HFF-Myc (cell line): Measurements from ENCODE around the gene RCL1.

Experiments used
- DNase-seq: peaks from one replicate; pipeline ENCODE4 v3.0.0-alpha.2; 2011; ENCODE audit warnings: low read depth; ENCODE audit errors: extremely low read depth
- H3K4me3 ChIP-seq: replicated peaks from 2 replicates; pipeline ENCODE4 v1.5.1; 2011; ENCODE audit warnings: low read depth, mild to moderate bottlenecking, control low read depth, low read length
- TF ChIP-seq, protein P1 (sequence below): IDR thresholded peaks from 2 replicates; pipeline ENCODE4 v1.5.1; 2012; ENCODE audit warnings: mild to moderate bottlenecking, low read depth, low read length, control low read depth; ENCODE audit errors: missing control alignments

The RCL1 gene

DNA sequence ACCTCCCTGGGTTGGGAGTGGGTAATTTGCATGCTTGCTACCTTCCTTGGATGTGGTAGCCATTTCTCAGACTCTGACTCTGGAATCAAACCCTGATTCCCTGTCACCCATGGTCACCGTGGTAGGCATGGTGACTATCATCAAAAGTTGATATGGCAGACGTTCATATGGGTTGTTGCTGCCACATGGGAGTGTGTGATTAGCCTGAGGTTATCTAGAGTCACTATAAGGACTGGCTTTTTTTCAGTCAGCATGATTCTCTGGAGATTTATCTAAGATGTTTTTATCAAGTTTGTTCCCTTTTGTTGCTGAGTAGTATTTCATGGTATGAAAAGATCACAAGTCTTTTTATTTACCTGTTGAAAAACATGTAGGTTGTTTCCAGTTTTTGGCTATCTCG is 7.0 kb downstream of the RCL1 start:
- TF ChIP-seq, protein P1, sequence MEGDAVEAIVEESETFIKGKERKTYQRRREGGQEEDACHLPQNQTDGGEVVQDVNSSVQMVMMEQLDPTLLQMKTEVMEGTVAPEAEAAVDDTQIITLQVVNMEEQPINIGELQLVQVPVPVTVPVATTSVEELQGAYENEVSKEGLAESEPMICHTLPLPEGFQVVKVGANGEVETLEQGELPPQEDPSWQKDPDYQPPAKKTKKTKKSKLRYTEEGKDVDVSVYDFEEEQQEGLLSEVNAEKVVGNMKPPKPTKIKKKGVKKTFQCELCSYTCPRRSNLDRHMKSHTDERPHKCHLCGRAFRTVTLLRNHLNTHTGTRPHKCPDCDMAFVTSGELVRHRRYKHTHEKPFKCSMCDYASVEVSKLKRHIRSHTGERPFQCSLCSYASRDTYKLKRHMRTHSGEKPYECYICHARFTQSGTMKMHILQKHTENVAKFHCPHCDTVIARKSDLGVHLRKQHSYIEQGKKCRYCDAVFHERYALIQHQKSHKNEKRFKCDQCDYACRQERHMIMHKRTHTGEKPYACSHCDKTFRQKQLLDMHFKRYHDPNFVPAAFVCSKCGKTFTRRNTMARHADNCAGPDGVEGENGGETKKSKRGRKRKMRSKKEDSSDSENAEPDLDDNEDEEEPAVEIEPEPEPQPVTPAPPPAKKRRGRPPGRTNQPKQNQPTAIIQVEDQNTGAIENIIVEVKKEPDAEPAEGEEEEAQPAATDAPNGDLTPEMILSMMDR = no peak
- DNase-seq = no peak
- H3K4me3 ChIP-seq = no peak overlapping the region

DNA sequence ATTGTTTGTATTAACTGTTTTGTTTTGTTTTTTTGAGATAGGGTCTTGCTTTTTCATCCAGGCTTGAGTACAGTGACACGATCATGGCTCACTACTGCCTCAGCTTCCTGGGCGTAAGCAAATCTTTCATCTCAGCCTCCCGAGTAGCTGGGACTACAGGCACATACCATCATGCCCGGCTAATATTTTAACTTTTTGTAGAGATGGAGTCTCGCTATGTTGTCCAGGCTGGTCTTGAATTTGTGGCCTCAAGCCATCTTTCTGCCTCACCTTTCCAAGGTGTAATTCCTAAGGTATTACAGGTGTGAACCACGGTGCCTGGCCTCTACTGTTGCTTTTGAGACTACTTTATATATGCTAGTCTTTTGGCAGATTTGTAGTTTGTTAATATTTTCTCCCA is 8.4 kb downstream of the RCL1 start:
- DNase-seq = no peak
- no peak overlapping the region for H3K4me3 ChIP-seq
- TF ChIP-seq, protein P1 = no peak

DNA sequence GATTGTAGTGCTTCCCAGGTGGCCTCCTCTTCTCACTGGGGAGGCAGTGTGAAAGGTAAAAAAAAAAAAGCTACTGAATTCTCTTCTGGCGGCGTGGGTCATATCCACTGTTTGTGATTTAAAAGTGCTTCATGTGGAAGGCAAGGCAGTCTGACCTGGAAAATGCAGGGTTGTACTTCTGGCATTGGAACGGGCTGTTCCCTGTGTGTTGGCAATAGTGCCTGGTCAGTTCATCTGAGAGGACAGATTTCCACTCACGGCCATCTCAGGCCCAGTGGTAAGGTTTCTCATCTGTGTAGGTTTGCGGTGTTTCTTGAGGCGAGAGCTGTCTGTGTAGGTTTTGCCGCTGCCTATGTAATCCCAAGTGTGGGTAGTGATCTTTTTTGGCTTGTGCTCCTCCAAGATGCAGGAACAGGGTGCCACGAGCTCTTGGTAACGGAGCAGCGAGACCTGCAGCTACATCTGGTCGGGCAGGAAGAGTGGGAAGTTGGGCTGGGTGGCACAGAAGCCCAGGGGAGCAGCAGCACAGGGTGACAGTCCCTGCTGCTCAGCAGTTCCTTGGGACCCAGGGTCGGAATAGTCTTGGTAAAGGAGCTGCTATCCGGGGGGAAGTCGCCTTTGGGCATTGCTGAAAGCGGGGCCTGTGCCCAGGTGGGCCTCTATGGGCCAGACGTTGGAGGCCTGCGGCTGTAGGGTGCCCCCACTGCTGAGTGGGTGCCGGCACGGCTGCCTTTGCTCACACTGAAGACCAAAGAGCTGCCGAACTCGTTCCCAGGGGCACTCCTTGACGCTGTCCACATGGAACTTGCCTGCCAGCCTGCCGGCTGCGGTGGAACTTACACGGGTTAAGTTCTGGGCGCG is 11.2 kb downstream of the RCL1 start:
- TF ChIP-seq, protein P1 = no peak
- H3K4me3 ChIP-seq = no peak overlapping the region
- no peak for DNase-seq

DNA sequence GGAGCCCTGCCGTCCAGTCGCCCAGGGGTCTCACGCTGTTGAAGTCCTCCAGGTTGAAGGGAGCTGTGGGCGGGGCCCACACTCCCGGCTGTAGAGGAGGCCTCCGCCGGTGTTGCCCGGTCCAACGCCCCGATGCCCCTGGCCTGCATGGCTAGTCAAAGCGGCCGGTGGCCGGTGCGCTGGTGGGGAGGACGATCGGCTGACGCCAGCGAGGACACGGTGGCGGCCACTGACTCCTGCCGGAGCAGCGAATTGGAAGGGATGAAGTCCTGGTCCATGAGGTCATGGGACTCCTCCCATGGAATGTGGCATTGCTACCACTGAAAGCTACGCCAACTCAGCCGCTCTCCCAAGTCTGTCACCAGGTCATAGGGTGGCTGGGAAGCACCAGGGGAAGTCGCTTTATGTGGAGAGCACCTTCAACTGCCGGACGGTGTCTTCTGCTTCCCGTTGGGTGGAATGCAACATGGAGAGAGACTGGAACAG is 11.8 kb downstream of the RCL1 start:
- DNase-seq = no peak
- TF ChIP-seq, protein P1 = no peak
- no peak overlapping the region for H3K4me3 ChIP-seq

DNA sequence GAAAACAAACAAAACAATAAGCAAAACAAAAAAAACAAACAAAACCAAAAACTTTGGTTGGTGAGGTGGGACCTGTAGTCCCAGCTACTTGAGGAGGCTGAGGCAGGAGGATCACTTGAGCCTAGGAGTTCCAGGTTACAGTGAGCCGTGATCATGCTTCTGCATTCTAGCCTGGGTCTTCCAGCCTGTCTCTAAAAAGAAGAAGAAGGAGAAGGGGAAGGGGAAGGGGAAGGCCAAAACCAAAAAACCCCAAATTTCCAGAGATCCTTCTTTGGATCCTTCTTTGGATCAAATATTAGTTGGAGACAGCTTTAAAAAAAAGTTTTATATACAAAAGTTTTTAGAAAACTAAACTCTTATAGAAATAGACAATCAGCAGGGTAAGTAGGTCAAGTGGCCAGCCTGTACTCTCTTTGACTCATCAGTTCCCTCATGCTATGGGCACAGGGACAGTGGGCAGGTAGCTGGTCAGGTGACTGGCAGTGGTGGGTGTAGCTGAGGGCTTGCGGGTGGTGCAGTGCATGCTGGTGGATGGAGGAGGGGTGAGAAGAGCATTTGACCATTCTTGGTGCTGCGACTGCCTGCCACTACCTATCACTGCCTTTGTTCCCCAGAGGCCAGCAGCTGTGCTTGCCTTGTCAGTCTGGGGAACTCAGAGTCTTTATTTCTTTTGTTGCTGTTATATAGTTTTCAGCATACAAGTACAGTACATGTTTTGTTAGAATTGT is 12.6 kb downstream of the RCL1 start:
- no peak for DNase-seq

DNA sequence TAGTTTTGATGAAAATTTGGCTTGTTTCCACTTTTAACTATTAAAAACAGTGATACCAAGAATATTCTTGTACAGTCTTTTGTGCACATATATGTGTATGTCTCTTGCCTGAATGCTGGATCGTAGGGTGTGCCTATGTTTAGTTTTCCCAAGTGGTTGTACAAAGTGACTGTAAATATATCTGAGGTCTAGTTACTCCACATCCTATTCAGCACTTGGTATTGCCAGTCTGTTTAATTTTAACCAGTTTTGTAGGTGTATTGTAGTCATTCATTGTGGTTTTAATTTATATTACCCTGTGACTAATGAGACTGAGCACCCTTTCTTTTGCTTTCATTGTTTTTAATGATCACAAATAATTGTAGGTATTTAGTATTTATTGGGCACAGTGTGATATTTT is 17.8 kb downstream of the RCL1 start:
- no peak for DNase-seq
- no peak overlapping the region for H3K4me3 ChIP-seq
- TF ChIP-seq, protein P1 = no peak

More for the DNA sequence above, 12.6 kb downstream of the RCL1 start:
- TF ChIP-seq, protein P1 = no peak
- no peak overlapping the region for H3K4me3 ChIP-seq
